GM21423 (cell line): ENCODE results near the gene SRD5A1.

Experiments used
- ATAC-seq: cut with Tn5 transposase; IDR thresholded peaks from one replicate; pipeline ENCODE4 v1.9.1; 2021; ENCODE audit warnings: mild to moderate bottlenecking, moderate library complexity; ENCODE audit not compliant: unreplicated experiment

The SRD5A1 gene, protein sequence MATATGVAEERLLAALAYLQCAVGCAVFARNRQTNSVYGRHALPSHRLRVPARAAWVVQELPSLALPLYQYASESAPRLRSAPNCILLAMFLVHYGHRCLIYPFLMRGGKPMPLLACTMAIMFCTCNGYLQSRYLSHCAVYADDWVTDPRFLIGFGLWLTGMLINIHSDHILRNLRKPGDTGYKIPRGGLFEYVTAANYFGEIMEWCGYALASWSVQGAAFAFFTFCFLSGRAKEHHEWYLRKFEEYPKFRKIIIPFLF

DNA sequence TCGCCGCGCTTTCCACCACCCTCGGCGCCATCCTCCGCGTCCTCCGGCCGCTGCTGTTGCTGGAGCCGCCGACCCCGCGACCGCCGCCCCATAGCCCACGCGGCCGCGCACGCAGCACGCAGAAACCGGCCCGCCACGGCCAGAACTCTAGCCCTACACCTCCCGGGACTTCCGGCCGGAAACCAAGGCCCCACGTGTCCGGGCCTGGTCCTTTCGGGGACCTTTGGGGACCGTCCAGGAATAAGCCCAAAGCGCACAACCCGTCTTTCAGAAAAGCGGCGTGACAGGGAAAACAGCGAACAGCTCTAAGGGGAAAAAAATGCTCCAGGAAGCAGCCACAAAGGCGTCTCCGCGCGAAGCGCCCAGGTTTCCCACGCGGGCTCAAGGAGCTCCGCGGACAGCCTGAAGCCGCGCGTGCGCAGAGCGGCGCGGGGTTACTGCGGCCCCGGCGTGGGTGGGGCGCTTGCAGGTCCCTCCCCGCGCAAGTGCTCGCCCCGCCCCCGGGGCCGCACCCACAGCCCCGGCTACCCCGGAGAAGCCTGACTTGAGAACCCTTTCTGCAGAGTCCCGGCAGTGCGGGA, at the start of gene SRD5A1, which contains the start of gene NSUN2:
TSS of gene SRD5A1 (plus strand) at position 553 of the 581 bp plus-strand sequence. CDS start 137 bp downstream, outside the sequence.
TSS of gene NSUN2 (minus strand) at position 157 of the 581 bp plus-strand sequence. CDS start at position 92, 65 bp downstream.
- ATAC-seq: peak; percentile 86

DNA sequence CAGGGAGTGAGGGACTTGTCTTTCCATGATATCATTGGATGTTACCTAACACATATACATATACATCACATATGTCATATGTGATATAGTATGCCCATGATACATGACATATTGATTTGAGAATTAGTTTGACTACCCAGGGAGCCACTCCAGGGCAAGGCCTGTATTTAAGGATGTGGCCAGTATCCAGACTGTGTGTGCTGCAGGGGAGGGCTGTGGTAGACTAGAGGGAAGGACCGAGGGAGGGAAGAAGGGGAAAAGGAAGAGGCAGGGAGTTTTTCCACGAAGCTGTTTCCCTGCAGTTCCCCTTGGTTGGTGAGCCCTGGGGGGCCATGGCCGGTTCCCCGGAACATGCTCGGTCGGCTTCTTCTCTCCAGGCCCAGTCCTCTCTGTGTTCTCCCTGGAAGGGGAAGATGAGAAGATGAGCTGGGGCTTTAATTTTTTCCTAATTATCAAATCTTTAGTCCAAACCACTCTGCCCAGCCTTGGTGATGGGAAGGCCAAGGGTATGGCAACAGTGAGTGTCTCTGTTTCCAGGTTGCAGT, 49.1 kb upstream of the SRD5A1 start:
- ATAC-seq: no peak

DNA sequence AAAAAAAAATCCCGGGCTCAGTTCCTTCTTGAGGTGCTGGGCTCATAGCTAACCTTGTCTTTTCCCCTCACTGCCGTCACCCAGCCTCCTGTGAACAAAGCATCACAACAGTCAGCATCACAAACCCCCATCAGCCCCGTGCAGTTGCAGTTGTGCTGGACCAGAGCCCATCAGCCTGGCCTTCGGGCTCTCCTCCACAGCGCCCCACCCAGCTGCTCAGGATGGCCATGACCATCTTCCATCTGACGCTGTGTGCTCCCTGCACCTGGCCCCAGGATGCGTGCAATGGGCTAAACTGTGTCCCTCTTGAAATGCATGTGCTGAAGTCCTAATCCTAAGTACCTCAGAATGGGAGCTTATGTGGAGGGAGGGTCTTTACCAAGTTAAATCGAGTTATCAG, 48.5 kb upstream of the SRD5A1 start:
- ATAC-seq: no peak

DNA sequence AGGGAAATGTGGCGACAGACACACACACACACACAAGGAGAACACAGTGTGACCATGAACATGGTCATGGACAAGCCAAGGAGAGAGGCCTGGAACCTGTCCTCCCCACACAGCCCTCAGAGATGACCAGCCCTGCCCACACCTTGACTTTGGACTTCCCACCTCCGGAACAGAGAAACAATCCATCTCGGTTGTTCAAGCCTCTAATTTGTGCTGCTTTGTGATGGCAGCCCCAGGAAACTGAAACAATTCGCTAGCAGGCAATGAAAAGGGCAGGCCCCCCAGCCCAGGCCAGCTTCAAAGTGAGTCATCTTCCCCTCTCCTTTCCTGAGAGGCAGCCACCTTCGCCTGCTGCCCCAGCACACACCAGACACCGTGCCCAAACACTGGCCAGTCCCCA, 48.1 kb upstream of the SRD5A1 start:
- no peak for ATAC-seq

DNA sequence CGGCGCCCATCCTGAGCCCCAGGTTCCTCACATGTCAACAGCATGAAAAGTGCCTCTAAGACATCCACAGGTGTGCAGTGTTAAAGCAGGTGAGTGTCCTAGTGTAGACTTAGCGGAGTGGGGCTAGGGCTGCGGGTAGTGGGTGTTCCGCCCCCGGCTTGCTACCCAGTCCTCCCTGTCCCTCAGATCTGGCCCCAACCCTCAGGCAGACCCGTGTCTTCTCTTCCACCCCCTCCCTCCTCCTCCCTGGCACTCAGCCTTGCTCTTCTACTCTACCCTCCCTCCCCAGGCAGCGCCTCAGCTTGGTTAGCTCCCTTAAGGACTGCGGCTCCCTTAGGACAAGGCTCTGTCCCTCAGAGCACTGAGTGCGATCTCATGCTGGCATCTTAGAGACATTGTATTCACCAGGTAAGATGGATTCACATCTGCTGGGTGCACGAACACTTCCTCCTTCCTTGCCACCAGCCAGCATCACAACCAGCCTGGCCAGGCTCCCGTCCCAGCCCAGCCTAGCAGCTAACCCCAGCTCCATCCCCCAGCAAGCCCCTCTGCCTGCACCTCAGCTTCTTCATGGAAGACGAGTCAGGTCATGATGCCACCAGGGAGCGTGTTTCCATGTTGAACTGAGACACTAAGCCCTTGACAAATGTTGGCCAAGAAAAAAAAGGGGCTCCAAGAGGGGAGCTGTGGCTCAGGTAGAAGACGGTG, 47.1 kb upstream of the SRD5A1 start:
- ATAC-seq: no peak

DNA sequence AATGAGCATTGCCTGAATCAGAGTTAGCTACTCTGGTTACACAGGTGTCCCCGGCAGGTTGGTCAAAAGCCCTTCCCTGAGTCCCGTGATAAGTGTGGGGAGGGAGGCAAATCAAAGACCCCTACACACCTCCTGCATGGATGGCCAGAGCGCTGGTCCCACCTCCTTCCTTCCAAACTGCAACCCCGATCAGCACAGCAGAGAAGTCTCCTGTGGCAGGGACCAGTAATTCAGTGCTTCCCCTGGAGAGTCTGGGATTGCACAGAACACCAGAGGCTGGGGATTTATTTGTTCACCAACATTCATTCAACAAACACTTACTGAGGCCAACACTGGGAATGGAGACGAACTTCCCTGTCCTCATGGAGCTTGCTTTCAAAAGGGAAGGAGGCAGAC, 46.6 kb upstream of the SRD5A1 start:
- no peak for ATAC-seq

DNA sequence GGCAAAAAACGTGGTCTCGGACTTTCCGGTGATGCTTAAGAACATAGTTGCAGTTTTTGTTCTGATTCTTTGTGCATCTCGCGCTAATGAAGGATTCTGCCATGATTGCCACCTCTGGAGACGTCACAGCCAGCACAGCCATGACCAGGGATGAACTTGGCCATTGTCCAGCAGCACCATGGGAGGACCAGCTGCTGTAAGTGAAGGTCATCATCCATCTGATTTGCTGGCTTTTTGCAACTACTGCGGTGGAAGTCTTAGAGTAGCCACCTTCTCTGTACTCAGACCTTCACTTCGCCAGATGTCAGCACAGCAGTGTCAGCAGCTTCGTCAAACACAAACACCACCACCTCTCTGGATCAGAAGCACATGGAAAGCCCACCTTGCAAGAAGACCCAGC, 46.1 kb upstream of the SRD5A1 start:
- no peak for ATAC-seq

DNA sequence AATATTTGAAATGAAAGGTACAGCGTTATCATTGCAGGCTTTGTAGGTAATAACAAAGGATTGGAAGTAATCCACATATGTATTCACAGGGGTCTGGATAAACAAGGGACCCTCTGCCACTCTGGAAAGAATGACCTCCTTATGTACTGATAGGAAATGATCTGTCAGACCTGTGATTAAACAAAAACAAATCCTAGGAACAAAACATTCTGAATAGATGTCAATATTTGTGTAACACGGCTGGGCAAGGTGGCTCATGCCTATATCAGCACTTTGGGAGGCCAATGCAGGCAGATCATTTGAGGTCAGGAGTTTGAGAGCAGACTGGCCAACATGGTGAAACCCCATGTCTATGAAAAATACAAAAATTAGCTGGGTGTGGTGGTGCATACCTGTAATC, 42.7 kb upstream of the SRD5A1 start:
- no peak for ATAC-seq

DNA sequence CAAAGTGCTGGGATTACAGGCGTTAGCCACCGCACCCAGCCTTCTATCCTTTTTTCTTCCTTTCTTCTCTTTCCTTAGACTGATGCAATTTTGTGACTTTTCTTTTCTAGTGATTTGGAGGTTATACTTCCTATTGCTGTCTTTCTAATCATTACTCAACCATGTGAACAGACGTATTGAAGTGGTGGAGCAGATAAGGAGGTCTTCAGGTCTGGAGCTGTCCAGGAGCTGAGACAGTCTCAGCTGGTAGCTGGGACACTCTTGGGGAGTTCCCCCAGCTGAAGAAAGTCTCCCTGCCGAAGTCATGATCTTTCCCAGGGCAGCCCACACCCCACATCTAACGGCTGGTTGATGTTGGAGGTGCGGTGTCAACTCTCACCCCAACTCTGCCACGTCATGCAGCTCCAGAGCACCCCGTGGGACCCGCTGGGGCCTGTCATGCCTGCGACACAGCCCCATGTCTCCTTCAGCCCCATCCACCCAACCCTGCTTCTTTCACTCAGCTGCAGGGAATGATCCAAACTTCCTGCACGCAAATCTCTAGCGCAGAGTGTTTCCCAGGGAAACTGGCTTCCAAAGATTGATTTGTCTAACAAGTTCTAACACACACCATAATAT, 41.5 kb upstream of the SRD5A1 start:
- no peak for ATAC-seq

DNA sequence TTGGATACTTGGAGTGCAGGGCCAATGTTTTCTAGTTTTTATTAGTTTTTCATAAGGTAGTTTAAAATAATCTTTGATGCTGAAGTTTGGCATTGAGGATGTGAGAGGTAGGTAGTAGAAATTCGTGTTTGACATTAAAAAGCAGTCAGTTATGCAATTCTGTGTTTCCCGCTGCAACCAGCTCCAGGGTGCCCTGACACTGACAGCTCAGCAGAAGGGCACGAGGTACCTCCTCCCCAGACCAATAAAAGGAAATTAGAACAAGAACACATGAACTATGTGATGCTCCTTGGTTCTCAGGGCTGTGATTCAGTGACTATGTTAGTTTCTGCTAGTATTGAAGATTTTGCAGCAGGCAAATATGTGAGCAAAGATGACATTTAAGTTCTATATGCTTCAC, 40.6 kb upstream of the SRD5A1 start:
- ATAC-seq: no peak

DNA sequence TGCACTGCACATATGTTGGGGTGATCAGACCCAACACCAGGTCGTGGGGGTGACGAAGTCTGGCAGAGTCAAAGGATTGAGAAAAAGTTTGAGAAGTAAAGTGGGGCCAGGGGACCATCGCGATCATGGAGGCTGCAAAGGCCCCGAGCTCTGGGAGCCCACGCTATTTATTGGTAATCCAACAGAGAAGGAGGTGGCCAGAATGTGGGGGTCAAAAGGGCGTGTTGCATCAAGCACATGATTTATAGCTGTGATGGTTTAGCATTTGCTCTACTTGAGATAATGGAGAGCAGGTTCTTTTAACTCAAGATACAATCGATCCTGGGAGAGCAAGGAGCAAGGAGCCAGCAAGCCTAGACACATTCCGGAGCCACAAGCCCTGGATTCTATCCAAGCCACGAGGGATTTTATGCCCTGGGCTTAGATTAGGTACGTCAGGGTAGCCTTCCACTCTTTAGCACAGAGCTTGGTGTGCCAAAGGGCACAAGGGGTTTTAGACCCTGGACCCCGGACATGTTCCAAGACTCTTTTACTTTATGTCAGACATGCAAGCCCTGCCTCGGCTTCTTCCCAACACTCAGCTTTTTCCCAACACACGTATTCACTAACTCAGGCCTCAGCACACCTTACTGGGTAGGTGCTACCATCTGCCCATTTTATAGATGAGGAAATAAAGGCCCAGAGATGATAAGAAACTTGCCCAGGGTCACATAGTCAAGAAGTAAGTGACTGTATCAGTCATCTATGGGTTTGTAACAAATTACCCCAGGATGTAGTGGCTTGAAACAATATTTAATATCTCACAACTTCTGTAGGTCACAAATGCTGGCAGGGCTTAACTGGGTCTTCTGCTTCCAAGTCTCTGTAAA, 39.9 kb upstream of the SRD5A1 start:
- ATAC-seq: no peak

DNA sequence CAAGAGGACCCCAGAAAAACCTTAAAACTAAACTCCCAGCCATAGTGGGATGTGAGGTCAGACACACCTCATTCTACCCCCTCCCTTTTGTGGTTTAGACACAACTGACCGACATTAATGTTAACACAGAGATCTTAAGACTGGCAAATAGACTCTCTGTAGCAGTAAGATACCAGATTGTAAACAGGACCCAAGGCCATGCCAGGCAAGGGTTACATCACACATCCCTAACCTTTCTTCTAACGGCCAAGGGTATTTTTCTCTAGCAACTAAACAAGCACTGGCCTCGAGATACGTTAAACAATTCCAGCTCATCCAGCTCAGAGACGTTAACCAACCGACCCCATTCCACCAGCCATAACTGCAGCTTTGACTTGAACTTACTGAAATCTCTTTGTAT, 39.2 kb upstream of the SRD5A1 start:
- ATAC-seq: no peak

DNA sequence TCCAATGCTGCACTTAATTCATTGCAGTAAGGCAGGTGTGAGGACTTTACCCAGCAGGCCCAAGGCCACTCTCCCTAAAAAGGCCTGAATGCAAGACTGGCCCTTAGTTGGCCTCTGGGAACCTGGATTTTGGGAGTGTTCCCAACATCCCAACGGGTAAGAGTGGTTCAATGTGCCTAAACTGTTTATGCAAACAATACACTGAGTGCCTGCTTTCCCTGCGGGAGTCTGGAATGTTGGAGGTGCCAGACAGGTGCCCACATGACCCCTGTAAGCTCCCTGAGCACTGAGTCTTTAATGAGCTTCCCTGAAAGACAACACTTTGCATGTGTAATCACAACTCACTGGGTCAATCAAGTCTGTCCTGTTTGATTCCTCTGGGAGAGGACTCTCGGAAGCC, 37.8 kb upstream of the SRD5A1 start:
- no peak for ATAC-seq

DNA sequence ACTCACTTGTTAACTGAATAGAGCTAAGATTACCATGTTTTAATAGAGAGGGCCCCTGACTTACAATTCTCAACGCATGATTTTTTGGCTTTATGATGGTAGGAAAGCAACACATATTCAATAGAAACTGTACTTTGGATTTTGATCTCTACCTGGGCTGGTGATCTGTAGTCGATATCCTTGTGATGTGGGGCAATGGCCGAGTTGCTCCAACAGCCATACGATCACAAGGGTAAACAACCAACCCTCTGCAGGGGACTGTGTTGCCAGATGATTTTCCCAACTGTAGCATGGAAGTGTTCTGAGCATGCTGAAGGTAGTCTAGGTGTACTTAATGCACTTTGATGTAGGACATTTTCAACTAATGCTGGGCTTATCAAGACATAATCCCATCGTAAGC, 36.9 kb upstream of the SRD5A1 start:
- ATAC-seq: no peak

DNA sequence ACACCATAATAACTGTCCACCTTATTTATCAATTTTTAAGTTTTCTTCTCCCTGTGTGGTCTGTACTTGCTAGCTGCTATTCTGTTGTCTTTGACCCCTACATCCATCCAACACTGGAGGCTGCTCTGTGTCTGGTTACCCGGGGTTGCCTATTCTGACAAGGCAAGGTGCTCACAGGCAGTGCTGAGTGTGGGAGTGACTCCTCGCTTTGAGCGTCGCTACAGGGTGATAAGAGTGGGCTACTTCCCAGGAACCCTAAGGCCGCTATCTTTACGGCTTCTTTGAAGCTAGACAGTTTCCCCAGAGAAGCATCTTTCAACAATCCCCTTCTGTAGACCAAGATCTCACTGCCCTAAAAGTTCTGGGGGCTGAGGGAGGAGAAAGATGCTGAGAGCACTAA, 35.7 kb upstream of the SRD5A1 start:
- no peak for ATAC-seq

DNA sequence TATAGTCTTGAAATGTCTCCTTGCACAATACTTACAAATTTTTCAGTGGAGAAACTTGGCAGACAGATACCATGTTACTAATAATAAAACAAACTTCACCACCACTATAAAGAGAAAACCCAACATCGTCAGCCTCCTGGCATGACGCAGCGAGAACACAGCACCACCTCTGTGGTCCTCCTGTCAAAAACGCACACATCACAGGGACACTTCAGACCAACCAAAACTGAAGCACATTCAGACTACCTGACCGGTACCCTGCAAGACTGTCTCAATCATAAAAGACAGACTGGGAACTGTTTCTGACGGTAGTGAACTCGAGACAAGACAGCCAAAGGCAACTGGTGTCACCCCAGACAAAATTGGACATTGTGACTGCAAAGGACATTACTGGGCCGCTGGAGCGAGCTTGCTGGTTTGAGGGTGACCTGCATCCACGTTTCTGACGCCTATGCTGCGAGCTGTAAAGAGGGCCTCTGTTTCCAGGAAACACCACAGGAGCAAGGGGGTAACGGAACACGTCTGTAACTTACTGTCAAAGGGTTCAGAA, 34.8 kb upstream of the SRD5A1 start:
- no peak for ATAC-seq

DNA sequence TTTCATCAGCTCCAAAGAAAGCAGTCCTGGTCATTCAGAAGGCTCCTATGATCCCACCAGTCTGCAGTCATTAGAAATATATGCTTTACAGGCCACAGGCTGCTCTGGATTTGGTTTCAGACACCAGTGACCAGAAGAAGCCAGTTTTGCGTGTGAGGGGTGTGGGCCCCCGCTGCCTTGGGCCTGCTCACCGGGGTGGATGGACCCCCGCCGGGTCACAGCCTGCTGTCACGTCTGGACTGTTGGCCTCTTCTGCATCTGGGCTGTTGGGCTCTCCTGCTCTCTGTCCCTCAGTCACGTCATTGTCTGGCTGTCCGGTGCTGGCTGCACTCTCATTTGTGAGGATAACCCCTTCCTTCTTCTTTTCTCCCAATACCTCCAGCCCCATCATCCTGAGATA, 33.5 kb upstream of the SRD5A1 start:
- no peak for ATAC-seq

DNA sequence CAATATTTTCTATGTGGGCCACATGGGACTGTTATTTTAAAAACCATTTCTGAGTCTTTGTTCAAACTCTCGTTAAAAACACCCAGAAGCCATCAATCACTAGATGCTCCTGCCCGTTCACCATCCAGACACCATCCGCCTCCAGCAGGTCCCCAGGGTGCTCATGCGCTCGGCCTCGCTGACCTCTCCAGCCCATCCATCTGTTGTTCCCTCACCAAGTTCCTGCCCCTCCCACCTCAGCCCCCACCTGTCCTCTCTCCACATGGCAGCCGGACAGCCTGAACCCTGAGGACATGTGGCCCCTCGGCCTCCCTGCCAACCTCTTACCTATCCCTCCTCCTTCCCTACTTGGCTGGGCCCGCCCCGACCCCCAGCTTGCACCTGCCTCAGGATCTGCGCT, 32.0 kb upstream of the SRD5A1 start:
- no peak for ATAC-seq

DNA sequence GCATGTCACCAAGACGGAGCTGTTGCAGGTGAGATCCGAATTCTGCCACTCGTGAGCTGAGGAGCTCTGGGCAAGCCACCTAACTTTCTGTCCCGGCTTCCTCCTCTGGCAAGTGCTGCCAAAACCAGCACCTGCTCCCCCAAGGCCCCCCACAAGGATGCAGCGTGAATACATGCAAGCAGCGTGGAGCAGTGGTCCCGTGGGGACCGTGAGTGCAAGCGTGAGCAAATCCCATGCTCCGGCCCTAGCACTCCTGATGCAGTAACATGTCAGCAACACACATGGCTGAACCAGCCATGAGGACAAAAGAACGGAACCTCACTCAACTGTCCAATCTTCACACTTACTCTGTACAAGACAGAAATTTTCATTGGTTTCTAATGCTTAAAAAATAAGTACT, 31.4 kb upstream of the SRD5A1 start:
- ATAC-seq: no peak

DNA sequence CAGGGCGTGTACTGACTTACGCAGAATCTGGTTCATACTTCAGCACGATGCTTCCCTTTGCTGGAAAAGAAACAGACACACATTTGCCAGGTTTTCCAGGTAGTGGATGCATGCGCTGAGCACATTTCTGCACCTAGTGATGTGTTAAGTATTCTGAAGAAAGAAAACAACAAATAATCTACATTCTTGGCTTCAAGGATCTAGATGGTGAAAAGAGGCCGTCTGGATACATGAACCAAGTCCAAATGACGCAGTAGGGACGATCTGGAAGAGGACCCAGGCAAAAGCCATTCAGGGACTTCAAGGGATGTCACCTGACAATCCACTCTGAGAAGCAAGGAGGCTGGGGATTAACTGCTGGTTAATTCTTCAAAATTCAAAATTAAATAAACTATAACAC, 30.8 kb upstream of the SRD5A1 start:
- ATAC-seq: no peak
